HepG2 (cell line): ENCODE measurements around the gene AUP1. TPM values are rescaled to one million over a fixed set of nuclear protein-coding genes. Genes with fewer than 3 reads are reported as not detected.

ENCODE experiments used
- FUBP1 ChIP-seq: sonication (generic); formaldehyde crosslinking; IDR thresholded peaks from 2 replicates; pipeline ENCODE4 v1.5.1; 2020; ENCODE audit warnings: missing genetic modification reagents, mild to moderate bottlenecking, borderline replicate concordance
- HINFP ChIP-seq: sonication (generic); formaldehyde crosslinking; IDR thresholded peaks from 2 replicates; pipeline ENCODE4 v1.4.0; 2020; ENCODE audit warnings: low read depth, mild to moderate bottlenecking, missing genetic modification reagents
- HNRNPH1 ChIP-seq: fragments of 200-400 bp; formaldehyde crosslinking; optimal IDR thresholded peaks from 2 replicates; pipeline ENCODE3; 2017; ENCODE audit warnings: mild to moderate bottlenecking, low read depth, low read length
- KLF9 ChIP-seq: IDR thresholded peaks from 2 replicates; pipeline ENCODE4 v1.6.1; 2016; ENCODE audit warnings: low read depth
- MAF1 ChIP-seq: sonication (generic); formaldehyde crosslinking; IDR thresholded peaks from 2 replicates; pipeline ENCODE4 v1.5.0; 2020; ENCODE audit warnings: missing genetic modification reagents, borderline replicate concordance
- MED8 ChIP-seq: sonication (generic); formaldehyde crosslinking; IDR thresholded peaks from 2 replicates; pipeline ENCODE4 v1.8.1; 2023; ENCODE audit warnings: mild to moderate bottlenecking, missing genetic modification reagents; ENCODE audit not compliant: insufficient replicate concordance
- NFRKB ChIP-seq: fragments of 450-650 bp; IDR thresholded peaks from 2 replicates; pipeline ENCODE4 v1.6.1; 2017
- RFX3 ChIP-seq: IDR thresholded peaks from 2 replicates; pipeline ENCODE4 v1.6.1; 2016; ENCODE audit warnings: missing biosample characterization, missing genetic modification reagents
- TEAD2 ChIP-seq: sonication (generic); formaldehyde crosslinking; IDR thresholded peaks from 2 replicates; pipeline ENCODE4 v1.9.0; 2021; ENCODE audit warnings: missing genetic modification reagents
- THYN1 ChIP-seq: sonication (generic); formaldehyde crosslinking; IDR thresholded peaks from 2 replicates; pipeline ENCODE4 v1.8.1; 2023; ENCODE audit warnings: low read depth, mild to moderate bottlenecking, moderate library complexity, missing genetic modification reagents, borderline replicate concordance
- TOE1 ChIP-seq: sonication (generic); formaldehyde crosslinking; IDR thresholded peaks from 2 replicates; pipeline ENCODE4 v1.4.0; 2020; ENCODE audit warnings: mild to moderate bottlenecking, missing genetic modification reagents
- U2AF1 ChIP-seq: fragments of 200-400 bp; formaldehyde crosslinking; optimal IDR thresholded peaks from 2 replicates; pipeline ENCODE3; 2017; ENCODE audit warnings: mild to moderate bottlenecking, low read depth, low read length
- ZBTB7B ChIP-seq: sonication (generic); formaldehyde crosslinking; IDR thresholded peaks from 2 replicates; pipeline ENCODE4 v1.4.0; 2020; ENCODE audit warnings: missing genetic modification reagents
- ZNF124 ChIP-seq: sonication (generic); formaldehyde crosslinking; IDR thresholded peaks from 2 replicates; pipeline ENCODE4 v1.4.0; 2020; ENCODE audit warnings: missing genetic modification reagents
- ZNF280B ChIP-seq: sonication (generic); formaldehyde crosslinking; IDR thresholded peaks from 2 replicates; pipeline ENCODE4 v1.5.0; 2020; ENCODE audit warnings: missing genetic modification reagents, mild to moderate bottlenecking, borderline replicate concordance
- ZNF317 ChIP-seq: sonication (generic); formaldehyde crosslinking; IDR thresholded peaks from 2 replicates; pipeline ENCODE4 v1.5.0; 2020; ENCODE audit warnings: mild to moderate bottlenecking, missing genetic modification reagents
- ZNF430 ChIP-seq: sonication (generic); formaldehyde crosslinking; IDR thresholded peaks from 2 replicates; pipeline ENCODE4 v1.9.0; 2021; ENCODE audit warnings: mild to moderate bottlenecking, missing genetic modification reagents
- ZNF660 ChIP-seq: sonication (generic); formaldehyde crosslinking; IDR thresholded peaks from 2 replicates; pipeline ENCODE4 v1.5.1; 2020; ENCODE audit warnings: mild to moderate bottlenecking, low read depth, missing genetic modification reagents, borderline replicate concordance
- ZNF784 ChIP-seq: sonication (generic); formaldehyde crosslinking; IDR thresholded peaks from 2 replicates; pipeline ENCODE4 v1.5.1; 2020; ENCODE audit warnings: missing genetic modification reagents, mild to moderate bottlenecking, borderline replicate concordance
- ZNF850 ChIP-seq: sonication (generic); formaldehyde crosslinking; conservative IDR thresholded peaks from 2 replicates; pipeline ENCODE4 v1.9.0; 2021; ENCODE audit warnings: mild to moderate bottlenecking, missing genetic modification reagents
- ZXDC ChIP-seq: sonication (generic); formaldehyde crosslinking; IDR thresholded peaks from 2 replicates; pipeline ENCODE4 v1.5.0; 2020; ENCODE audit warnings: mild to moderate bottlenecking, missing genetic modification reagents
- polyA plus RNA-seq, 8 experiments: library from polyadenylated mRNA; depleted of rRNA in 3 of 8; stranded (reverse) in 7 of 8; unstranded in 1 of 8; fragments of >200 nt; fragmentation: Illumina TruSeq in 4 of 8; extraction: Trizol in 4 of 8; gene quantifications; 2 replicates each; pipeline versions ENCODE4 v1.2.1 to v1.2.3, GENCODE V29; 2011 to 2016; ENCODE audit warnings: low read depth in 4 of 8, missing spikeins in 1 of 8, mixed read lengths in 1 of 8; ENCODE audit not compliant: insufficient read depth in 1 of 8
- total RNA-seq, 5 experiments: library from RNA; depleted of rRNA; stranded (reverse); fragments of >200 nt; fragmentation: Illumina TruSeq; extraction: Trizol; gene quantifications; 2 replicates each; pipeline ENCODE4 v1.2.3, GENCODE V29; 2016; ENCODE audit warnings: low read depth in 1 of 5

Gene AUP1
- total and polyA plus RNA-seq, 2 of the 13 experiments (the other 11 are each of a cell fraction or from before 2014, with no cell fraction given) = 174 to 267 TPM

- TF ChIP-seq FUBP1 (CRISPR knock-in tag) (no peak), ZNF660 (CRISPR knock-in tag) (no peak), U2AF1 (no peak), KLF9 (CRISPR knock-in tag) (no peak), ZBTB7B (peak; percentile 64), HINFP (0 out of 2 replicates have a peak, but pooled peaks have one; percentile 41), ZNF317 (CRISPR knock-in tag) (no peak; the same call in 1 of the 2 replicates), MED8 (CRISPR knock-in tag) (no peak), MAF1 (no peak), ZNF850 (CRISPR knock-in tag) (0 out of 2 replicates have a peak, but pooled peaks have one; percentile 11), ZNF430 (CRISPR knock-in tag) (peak; percentile 85), ZNF784 (no peak), TOE1 (CRISPR knock-in tag) (no peak), ZNF124 (CRISPR knock-in tag) (no peak), RFX3 (no peak), ZXDC (CRISPR knock-in tag) (peak; percentile 29; the same call in 1 of the 2 replicates), TEAD2 (CRISPR knock-in tag) (no peak), THYN1 (CRISPR knock-in tag) (no peak), HNRNPH1 (no peak), NFRKB (no peak), ZNF280B (CRISPR knock-in tag) (no peak)
These were observed 21.5 kb downstream of the AUP1 start (continued) for GRCh38 chr2:74507926-74508520.
